ACC112 (cell line): ENCODE results near the gene ABCD3.

ENCODE experiments used
- H2AFZ ChIP-seq: fragments of 200-600 bp; sonication (generic); one replicate; pipeline ENCODE4 v1.6.0; 2017; ENCODE audit warnings: antibody characterized with exemption, low read length; ENCODE audit not compliant: unreplicated experiment
- H3K27ac ChIP-seq: fragments of 200-600 bp; sonication (generic); 2 replicates; pipeline ENCODE4 v1.5.1; 2014; ENCODE audit warnings: low read depth, mild to moderate bottlenecking, antibody characterized with exemption, low read length, moderate library complexity
- H3K27me3 ChIP-seq: fragments of 200-600 bp; sonication (generic); 2 replicates; pipeline ENCODE4 v1.6.1; 2014; ENCODE audit warnings: mild to moderate bottlenecking, antibody characterized with exemption, low read length, moderate library complexity, mixed read lengths; ENCODE audit not compliant: insufficient read depth
- H3K36me3 ChIP-seq: fragments of 200-600 bp; sonication (generic); 2 replicates; pipeline ENCODE4 v1.6.1; 2016; ENCODE audit warnings: mild to moderate bottlenecking, antibody characterized with exemption, low read length, moderate library complexity, mixed read lengths; ENCODE audit not compliant: insufficient read depth
- H3K4me1 ChIP-seq: fragments of 200-600 bp; sonication (generic); one replicate; pipeline ENCODE4 v1.6.1; 2016; ENCODE audit warnings: low read length, mixed read lengths; ENCODE audit not compliant: insufficient read depth, unreplicated experiment, control insufficient read depth
- H3K4me3 ChIP-seq: fragments of 200-600 bp; sonication (generic); 2 replicates; pipeline ENCODE4 v1.5.1; 2014; ENCODE audit warnings: mild to moderate bottlenecking, low read depth, low read length
- H3K79me2 ChIP-seq: fragments of 200-600 bp; sonication (generic); one replicate; pipeline ENCODE4 v1.6.0; 2016; ENCODE audit warnings: low read length; ENCODE audit not compliant: control insufficient read depth, unreplicated experiment, insufficient read depth

The ABCD3 gene

DNA sequence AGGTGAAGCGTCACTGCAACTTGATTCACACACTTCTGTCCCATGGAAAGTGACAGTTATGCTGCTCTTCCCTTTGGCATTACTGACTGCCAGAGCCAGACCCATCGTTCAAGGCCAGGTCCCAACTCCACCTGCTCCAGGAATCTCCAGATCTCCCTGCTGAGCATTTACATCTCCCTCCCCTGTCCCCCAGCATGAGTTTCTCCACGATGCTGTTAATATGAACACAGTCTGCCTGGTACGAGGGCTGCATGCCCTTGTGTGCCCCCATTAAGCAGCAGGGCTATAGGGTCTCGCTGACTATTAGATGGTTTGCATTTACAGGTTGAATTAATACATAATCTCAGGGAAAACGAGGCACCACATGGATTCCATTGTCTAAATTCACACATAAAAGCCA, 119.1 kb downstream of the ABCD3 start:
- H3K4me3 ChIP-seq = peak overlapping the region; percentile 91; the same call in 1 of the 2 replicates
- H2AFZ ChIP-seq = no peak overlapping the region
- peaks cover 27% of the 10 kb centered on the region for H3K4me1 ChIP-seq
- no peaks in the 10 kb centered on the region for H3K27me3 ChIP-seq
- H3K36me3 ChIP-seq = peaks cover 36% of the 10 kb centered on the region
- H3K79me2 ChIP-seq = peaks cover 57% of the 10 kb centered on the region
- no peak overlapping the region for H3K27ac ChIP-seq

DNA sequence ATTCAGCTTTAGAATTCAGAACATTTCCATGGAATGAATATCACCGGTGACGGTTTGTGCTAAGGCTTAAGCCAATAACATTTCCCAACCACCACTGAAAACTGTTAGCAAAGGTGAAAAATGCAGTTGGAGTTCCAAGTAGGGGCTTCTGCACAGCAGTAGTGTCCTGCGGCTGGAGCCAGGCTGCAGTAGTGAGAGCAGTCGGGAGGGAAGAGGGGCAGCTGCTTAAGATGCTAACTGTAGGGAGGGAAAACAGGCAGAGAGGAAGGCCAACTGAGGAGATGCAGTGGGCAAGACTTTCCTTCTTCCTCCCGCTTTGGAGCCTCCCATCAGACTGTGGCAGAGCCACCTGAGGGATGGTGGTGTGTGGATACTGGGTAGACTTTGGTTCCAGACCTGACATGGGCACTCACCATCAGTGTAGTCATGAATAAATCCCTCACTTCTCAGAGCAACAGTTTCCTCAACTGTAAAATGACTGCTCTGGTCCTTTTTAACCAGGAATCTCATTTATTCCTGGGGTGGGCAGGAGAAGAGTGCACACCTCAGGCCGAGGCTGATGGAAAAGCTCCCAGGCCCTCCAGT, 120.1 kb downstream of the ABCD3 start:
- Histone ChIP-seq H3K27me3 (no peaks in the 10 kb centered on the region), H3K79me2 (peaks cover 61% of the 10 kb centered on the region), H3K4me3 (peak overlapping the region; percentile 91), H3K36me3 (peaks cover 31% of the 10 kb centered on the region), H3K4me1 (peaks cover 36% of the 10 kb centered on the region), H3K27ac (no peak overlapping the region), H2AFZ (no peak overlapping the region)

DNA sequence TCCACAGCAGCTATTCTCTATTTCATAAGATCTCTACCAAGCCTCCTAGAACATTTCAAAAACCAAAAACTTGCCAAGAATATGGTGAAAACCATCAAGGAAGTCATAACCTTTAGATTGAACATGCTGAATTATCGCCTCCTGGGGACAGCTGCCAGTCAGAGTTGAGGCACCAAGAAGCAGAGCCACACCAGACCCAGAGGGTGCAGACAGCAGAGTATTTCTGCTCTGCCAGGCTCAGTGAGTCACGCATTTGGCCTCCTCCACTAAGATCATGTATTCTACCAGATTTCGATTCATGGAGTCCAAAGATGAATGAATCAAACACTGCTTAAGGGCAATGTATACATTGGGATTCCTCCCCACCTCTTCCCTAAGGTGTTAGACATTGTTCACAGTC, 121.3 kb downstream of the ABCD3 start:
- Histone ChIP-seq H3K36me3 (peaks cover 28% of the 10 kb centered on the region), H3K27ac (peak overlapping the region; percentile 64)

DNA sequence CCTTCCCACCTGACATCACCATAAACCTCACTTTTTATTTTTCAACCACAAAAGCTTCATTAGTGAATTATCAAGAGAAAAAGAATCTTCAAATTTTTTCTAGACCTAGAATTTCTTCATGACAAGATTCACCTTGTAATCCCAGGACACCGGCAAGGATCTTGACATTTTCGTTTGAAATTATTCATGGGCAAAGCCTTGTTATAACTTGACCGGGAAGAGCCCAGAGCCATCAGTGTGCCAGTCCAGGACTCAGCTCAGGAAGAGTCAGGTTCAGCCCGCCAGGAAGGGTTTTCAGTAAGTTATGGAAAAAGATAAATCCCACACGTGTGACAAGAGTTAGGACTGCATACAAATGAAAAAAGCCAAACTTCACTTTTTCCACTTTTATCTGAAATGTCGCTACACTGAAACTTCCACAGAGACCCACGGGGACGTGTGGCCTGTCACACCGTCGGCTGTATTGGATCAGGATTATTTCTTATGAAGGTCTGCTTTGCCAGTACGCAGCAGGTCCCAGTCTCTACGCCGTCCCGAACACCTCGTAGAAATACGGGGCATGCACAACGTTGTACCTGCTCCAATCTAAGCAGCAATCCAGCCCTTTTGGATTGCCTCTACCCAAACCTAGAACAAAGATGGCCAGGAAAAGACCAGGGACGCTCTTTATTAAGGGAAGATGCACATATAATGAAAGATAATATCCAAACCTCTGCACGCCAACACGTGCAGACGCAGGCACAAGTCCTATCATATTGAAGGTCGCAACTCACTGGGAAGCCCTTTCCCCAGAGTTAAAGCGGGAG, 122.5 kb downstream of the ABCD3 start:
- H3K27ac ChIP-seq = peak overlapping the region; percentile 64
- H3K36me3 ChIP-seq = peaks cover 20% of the 10 kb centered on the region; the same call in 1 of the 2 replicates
- peak overlapping the region; percentile 35 for H2AFZ ChIP-seq
- H3K4me1 ChIP-seq = peaks cover 57% of the 10 kb centered on the region
- H3K4me3 ChIP-seq = peak overlapping the region; percentile 91
- no peaks in the 10 kb centered on the region for H3K27me3 ChIP-seq
- peaks cover 61% of the 10 kb centered on the region for H3K79me2 ChIP-seq

More for the DNA sequence above, 121.3 kb downstream of the ABCD3 start:
- H3K4me1 ChIP-seq = peaks cover 48% of the 10 kb centered on the region
- peak overlapping the region; percentile 91 for H3K4me3 ChIP-seq
- no peaks in the 10 kb centered on the region for H3K27me3 ChIP-seq
- no peak overlapping the region for H2AFZ ChIP-seq
- H3K79me2 ChIP-seq = peaks cover 61% of the 10 kb centered on the region

DNA sequence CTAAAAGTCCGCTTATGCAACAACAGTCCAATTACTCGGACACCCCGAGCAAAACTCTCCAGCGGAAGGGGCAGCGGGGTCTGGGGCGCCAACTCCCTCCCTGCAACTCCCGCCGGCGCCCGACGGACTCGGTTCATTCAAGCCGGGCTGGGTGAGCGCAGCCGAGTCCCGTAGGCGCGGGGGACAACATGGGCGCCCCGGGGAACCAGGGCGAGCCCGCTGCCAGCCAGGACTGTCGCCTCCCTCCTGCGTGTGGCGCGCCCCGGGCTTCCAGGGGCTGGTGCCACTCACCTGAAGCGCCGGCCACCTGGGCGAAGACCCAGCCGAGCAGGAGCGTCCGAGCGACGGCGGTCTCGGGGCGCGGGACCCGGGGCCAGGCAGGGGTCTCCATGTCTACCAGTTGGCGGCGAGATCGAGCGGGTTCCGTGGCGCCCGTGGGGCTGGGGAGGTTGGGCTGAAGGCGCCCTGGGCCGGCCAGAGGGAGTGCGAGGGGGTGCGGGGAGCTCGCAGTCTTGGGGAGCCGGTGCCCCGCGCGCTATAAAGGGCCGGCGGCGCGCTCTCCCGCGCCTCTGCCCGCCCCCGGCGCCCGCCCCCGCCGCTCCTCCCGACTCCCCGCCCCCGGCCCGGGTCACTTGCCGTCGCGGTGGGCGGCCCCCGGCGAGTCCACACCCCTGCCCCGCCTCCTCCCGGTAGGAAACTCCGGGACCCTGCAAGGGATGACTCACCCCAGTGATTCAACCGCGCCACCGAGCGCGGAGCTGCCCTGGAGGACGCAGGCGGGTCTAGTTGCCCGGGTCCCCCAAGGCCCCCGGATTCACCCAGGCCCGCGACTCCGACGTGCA, 123.3 kb downstream of the ABCD3 start, which contains the start of gene F3:
Gene F3, minus strand, starts transcription at position 514 of the 842 bp plus-strand sequence. Its CDS starts 123 bp downstream, at position 391.
- Histone ChIP-seq H3K36me3 (peaks cover 12% of the 10 kb centered on the region; the same call in 1 of the 2 replicates), H3K27ac (peak within 1 kb of the TSS; percentile 96), H2AFZ (peak within 1 kb of the TSS; percentile 44), H3K4me1 (peaks cover 57% of the 10 kb centered on the region), H3K4me3 (peak within 1 kb of the TSS; percentile 91), H3K27me3 (no peaks in the 10 kb centered on the region), H3K79me2 (peaks cover 57% of the 10 kb centered on the region)

DNA sequence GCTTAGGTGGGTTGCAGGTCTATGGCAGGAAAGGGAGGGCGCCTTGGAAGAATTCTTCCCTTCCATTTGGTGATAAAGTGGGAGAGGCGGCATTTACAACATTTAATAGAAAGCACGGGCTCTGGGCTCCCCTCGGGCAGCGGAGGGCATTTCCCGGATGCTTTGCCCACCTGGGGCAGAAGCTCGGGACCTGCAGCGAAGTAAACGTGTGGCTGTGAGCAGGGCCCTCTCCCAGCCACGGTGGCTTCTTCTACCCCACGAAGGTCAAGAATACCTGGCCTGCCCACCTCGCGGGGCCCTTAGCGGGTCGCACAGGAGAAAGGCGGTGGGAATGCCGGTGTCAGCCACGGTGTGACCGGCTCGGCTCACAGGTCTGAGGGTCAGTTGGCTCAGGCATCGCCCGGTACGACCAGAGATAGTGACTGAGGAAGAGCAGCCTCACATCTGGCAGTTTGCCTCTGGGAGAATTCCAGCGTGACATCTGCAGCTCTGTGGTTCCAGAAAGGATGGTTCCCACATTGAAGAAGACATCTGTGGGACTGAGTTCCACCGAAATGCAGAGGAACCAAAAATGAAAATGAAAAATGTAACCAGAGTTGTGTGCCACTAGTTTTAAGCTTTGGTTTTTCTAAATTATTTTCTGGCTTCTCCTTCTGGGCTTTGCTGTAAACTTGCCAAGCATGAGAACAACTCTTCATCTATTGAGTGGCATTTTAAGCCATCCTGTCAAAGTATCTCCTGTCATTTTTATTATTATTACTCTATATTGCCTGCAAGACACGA, 124.1 kb downstream of the ABCD3 start:
- peak overlapping the region; percentile 44 for H2AFZ ChIP-seq

DNA sequence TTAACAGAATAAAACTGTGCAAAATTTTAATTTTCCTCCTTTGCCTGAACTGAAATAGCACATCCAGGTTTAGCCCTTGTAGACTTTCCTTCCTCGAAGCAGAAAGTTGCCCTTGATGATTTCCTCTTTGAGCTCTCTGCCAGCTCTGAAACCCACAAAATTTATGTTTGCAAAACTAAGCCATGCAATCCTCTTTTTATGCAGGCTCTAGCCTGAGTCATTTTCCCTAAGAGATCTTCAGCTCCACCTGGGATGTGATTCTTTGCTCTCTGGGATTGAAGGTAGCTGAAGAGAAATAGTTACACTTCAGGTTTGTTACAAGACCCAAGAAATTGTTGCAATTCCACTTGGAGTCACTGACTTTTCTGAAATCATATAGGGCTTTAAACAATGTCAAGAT, 124.8 kb downstream of the ABCD3 start:
- Histone ChIP-seq H3K4me1 (peaks cover 51% of the 10 kb centered on the region), H3K79me2 (peaks cover 43% of the 10 kb centered on the region), H2AFZ (no peak overlapping the region), H3K27ac (peak overlapping the region; percentile 96), H3K36me3 (peaks cover 9% of the 10 kb centered on the region; the same call in 1 of the 2 replicates), H3K4me3 (peak overlapping the region; percentile 91), H3K27me3 (no peaks in the 10 kb centered on the region)

More for the DNA sequence above, 124.1 kb downstream of the ABCD3 start:
- H3K27ac ChIP-seq = peak overlapping the region; percentile 96
- H3K79me2 ChIP-seq = peaks cover 50% of the 10 kb centered on the region
- no peaks in the 10 kb centered on the region for H3K27me3 ChIP-seq
- H3K4me1 ChIP-seq = peaks cover 54% of the 10 kb centered on the region
- peaks cover 12% of the 10 kb centered on the region; the same call in 1 of the 2 replicates for H3K36me3 ChIP-seq
- H3K4me3 ChIP-seq = peak overlapping the region; percentile 91

DNA sequence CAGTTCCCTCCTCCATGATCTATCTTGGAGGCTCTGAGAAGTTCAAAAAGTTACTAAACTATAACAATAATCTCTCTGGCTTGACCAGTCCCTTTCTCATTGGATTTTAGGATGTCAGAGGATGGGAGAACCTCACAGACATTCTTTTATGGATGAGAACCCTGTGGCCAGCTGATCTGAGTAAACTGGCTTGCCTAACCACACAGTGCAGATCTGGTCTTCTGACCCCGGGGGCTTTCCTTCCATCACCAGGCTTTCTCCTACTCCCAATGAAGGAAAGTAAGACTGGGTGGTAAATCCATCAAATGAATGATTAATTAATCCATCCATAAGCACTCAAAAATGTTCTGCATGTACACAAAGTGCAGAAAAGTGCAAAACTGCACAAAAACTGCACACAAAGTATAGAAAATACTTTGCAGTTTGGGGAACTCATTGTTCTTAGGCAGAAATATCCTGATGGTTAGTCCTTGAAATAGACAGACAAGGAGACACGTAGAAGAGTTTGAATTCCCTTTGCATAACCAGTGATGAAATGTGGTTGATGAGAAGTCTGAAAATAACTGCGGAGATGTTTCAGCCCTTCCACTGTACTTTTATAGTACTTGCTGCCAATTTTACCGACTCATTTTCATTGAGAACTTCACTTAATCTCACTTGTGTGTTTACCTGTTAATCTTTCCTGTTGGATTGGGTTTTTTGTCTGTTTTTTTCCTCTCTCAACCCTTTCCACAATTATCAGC, 125.9 kb downstream of the ABCD3 start:
- Histone ChIP-seq H3K27ac (peak overlapping the region; percentile 96), H3K4me3 (peak overlapping the region; percentile 91), H3K4me1 (peaks cover 41% of the 10 kb centered on the region), H3K36me3 (peaks cover 4% of the 10 kb centered on the region; the same call in 1 of the 2 replicates), H3K27me3 (no peaks in the 10 kb centered on the region), H2AFZ (peak overlapping the region; percentile 28), H3K79me2 (peaks cover 32% of the 10 kb centered on the region)

DNA sequence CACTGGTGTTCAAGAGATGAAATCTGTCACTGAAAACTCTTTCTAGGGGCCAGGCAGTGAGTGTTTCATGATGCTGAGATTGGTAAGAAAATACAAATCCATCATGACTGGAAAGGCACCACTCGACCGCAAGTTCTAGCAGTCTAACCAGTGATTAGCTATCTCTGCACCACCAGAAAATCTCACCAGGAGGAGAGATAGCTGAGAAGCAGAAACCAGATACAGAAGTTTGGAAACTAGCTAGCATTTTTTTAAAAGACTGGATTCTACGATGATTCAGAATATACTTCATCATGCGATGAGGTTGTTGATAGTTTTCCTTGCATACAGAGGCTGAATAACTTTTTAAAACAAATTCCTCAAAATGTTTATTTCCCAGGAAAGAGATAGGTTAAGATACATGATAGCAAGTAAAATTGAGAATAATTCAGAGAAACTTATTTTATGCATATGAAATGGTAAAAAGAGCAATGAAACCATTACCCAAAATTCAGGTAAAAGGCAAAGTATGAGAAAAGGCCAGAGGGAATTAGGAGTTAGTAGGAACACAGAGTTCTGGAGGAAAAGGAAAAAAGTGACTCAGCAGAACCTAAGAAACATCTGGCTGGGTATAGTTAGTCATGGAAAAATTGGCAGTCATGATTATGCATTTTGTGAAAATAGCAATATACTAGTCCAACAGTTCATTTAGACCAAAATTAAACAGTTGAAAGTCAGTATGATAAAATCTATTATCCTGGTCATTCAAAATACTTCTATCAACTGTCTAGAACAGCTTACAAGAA, 126.7 kb downstream of the ABCD3 start:
- no peaks in the 10 kb centered on the region for H3K36me3 ChIP-seq
- H3K79me2 ChIP-seq = peaks cover 24% of the 10 kb centered on the region
- peak overlapping the region; percentile 96 for H3K27ac ChIP-seq
- peaks cover 32% of the 10 kb centered on the region for H3K4me1 ChIP-seq
- peak overlapping the region; percentile 91 for H3K4me3 ChIP-seq
- peak overlapping the region; percentile 28 for H2AFZ ChIP-seq
- H3K27me3 ChIP-seq = no peaks in the 10 kb centered on the region
